HG02970 (cell line): Measurements from ENCODE around the gene RPP25.
"Not testable (repeated sequence)": the region's sequence is repeated elsewhere in the genome, so short reads cannot be mapped to it uniquely, and the experiment has no call there.

Experiments
- ATAC-seq: cut with Tn5 transposase; IDR thresholded peaks from one replicate; pipeline ENCODE4 v1.9.1; 2021; ENCODE audit warnings: mild to moderate bottlenecking, moderate library complexity, moderate number of reproducible peaks; ENCODE audit not compliant: unreplicated experiment, low FRiP score

The RPP25 gene

DNA sequence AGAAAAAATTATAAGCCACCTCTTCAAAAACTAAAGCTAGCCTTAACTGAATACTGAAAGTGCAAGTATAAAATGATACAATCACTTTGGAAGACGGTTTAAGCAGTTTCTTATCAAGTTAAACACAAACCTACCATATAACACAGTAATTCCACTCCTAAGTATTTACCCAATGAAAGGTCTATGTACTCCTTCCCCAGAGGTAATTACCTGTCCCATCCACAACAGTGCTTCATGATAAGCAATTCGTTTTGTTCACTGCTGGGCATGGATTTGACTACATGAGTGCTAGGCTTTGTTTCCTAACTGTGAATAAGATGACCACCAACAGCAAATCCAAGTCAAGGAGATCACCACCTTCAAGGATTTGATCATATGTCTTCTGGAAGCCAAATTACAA, 23.0 kb downstream of the RPP25 start:
- ATAC-seq: no peak

DNA sequence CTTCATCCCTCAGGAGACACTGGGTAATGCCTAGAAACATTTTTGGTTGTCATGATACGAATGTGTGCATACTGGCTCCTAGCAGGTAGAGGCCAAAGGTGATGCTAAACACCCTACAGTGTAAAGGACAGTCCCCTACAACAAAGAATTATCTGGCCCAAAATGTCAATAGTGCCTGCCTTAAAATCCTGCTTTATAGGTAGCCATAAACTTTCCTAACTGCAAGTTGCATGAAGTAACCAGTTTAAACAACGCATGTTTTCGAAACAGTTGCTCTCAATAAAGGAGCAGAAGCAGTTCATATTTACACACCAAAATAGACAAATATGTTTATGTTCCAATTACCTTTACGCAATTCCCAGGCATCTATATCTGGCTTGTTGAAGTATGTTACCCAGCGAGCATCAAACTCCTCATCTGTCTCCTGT, 27.8 kb downstream of the RPP25 start:
- no peak for ATAC-seq

DNA sequence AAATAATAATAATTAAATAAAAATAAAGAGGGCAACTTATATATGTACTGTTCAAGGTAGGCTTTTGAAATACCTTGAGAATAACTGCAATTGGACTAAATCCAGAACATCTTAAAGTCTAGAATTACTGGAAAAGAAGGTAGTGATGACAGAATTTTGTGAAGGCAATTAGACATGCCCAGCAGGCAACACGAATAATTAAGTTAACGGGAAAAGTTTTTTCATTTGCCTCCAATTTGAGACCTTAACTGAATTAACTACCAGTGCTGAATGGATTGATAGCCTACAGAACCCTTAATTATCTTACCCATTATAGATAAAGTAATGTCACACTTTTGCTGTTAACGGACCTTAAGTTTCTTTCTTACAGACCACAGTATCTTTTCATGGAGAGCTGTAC, 32.0 kb downstream of the RPP25 start:
- ATAC-seq: no peak

DNA sequence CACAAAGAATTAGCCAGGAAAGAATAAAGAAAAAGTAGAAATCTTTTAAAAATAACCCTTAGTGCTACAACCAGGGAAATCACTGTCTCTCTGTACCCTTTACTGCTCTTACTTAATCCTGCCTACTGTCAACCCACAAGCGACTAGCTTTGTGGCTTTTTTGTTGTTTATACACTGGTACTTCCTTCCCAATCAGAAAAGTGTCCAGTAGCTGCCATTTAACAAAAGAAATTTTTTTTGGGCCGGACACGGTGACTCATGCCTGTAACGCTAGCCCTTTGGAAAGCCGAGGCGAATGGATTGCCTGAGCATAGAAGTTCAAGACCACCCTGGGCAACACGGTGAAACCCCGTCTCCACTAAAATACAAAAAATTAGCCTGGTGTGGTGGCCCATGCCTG, 36.1 kb downstream of the RPP25 start:
- no peak for ATAC-seq

DNA sequence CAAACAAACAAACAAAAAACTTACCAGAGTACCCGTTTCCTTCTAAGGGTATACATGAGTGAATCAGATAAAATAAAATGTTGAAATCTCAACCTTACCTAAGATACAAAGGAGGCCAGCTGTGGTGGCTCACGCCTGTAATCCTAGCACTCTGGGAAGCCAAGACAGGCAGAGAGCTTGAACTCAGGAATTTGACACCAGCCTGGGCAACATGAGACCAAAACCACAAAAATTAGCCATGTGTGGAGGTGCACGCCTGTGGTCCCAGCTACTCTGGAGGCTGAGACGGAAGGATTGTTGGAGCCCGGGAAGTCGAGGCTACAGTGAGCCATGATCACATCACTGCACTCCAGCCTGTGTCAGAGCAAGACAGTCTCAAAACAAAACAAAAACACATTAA, 38.9 kb downstream of the RPP25 start:
- no peak for ATAC-seq

DNA sequence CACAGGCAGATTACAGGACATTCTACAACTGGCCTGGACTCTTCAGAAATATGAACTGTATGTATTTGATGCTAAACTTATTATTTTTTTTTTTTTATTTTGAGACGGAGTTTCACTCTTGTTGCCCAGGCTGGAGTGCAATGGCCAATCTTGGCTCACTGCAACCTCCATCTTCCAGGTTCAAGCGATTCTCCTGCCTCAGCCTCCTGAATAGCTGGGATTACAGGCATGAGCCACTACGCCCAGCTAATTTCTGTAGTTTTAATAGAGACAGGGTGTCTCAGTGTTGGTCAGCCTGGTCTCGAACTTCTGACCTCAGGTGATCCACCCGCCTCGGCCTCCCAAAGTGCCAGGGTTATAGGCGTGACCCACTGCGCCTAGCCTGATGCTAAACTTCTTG, 42.8 kb downstream of the RPP25 start:
- not testable (repeated sequence) for ATAC-seq

DNA sequence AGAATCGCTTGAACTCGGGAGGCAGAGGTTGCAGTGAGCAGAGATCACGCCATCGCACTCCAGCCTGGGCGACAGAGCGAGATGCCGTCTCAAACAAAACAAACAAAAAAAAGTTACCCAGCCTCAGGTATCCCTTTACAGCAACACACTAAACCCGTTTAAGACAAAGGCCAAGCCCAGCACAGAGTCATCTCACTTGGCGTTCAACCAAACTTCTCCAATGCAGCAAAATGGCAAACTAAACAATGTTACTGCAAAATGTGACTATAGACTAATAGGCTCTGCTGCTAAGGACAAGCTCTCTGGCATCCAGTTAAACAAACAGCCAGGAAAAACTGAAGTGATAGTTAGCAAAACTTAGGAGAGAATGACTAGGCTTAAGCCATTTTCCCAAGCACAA, 43.5 kb downstream of the RPP25 start:
- no peak for ATAC-seq

DNA sequence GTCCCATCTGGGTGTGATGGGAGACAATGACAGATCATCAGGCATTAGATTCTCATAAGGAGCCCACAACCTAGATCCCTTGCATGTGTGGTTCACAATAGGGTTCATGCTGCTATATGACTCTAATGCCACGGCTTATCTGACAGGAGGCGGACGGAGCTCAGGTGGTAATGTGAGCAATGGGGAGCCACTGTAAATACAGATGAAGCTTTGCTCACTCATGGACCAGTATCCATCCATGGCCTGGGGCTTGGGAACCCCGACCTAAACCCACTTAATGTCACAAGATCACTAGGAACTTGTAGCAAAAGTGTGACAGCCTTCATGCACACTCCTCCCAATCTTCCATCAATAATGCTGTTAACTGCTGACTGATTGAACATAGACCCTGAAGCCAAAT, 47.9 kb downstream of the RPP25 start:
- no peak for ATAC-seq

DNA sequence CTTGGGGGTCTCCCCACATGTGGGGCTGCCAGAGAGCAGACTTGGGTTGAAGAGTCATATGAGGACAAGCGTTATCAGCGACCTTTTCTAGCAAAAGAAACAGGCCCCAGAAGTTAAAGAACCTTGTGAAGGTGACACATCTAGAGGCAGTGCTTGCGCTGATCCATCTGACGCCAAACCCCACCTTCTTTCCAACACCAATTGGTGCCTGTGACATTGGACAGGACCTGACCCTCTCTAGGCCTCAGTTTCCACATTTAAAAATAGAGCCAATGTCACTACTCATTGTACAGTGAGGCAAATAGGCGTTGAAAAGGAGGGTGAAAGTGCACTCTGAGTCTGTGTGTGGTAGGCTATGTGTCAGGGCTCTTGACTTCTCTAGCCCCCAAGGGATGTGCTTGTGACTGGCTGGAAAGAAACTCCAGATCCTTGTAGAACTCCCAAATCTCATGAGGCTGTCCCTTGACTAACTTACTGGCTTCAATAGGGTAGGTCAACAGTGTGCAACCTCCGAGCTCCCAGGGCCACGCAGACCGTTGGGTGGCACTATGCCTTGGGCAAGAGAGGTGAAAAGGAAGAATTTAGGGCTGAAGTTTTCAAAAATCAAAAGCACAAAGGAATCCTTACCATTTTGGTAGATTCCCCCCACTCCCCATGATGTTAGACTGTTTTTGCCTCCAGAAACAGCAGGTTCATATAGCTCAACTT, 49.3 kb downstream of the RPP25 start:
- ATAC-seq: no peak

DNA sequence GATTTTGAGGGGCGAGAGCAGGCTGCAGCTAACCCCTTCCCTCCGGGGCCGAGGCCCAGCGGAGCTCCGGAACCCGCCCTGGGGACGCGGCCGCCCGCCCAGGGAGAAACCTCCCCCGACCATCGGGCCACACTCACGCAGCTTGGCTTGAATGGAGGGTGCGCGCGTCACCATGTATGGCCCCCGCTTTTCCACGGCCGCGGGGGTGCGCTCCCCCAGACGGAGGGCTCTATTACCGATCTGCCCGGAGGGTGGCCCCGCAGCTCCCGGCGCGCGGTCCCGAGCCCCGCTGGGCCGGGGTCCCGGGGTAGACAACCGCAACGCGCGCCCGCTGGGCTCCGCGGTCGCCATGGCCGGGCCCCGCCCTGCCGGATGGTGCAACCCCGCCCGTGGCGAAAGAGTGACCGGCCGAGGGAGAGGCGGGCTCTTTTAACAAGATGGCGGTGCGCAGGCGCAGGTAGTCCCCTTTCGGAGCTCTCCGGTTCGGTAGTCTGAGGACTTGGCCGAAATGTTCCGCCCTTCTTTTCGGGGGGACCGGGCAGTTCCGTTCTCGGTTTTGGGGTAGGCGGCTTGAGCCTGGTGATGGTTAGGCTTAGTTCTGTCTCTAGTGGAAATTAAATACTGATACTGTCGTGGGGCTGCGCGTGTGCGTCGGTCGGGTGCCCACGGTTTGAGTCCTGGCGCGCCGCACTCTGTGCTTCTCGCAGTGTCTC, 50.0 kb downstream of the RPP25 start, which contains the start of gene FAM219B:
FAM219B (minus strand) TSS at position 402 of the 713 bp plus-strand sequence; CDS start at position 351, 51 bp downstream.
- ATAC-seq: peak; percentile 89

DNA sequence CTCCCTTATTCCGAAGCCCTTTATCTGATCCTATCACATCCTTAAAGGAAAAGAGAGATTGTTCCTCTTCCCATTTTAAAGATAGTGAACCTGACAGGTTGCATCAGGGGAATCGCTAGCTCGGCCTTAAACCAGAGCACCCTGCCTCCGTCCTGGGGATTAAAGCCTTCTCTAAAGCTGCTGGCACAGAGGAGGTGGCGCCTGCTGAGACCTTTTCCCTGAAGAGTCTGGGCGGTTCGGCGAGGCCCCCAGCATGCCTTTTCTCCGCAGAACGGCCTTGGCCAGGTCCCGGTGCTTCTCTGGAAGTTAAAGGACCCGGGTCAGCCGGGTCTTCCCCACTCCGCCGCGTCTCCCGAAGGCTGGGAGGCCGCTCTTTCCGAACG, 50.5 kb downstream of the RPP25 start:
- no peak for ATAC-seq
